CD4-positive, alpha-beta T cell (primary cell): Measurements from ENCODE around the gene PPP1R13L. TPM values are rescaled to one million over a fixed set of nuclear protein-coding genes. Genes with fewer than 3 reads are reported as not detected.

Source experiments
- ATAC-seq: fragments of 200-7000 bp; cut with Tn5 transposase; one replicate; pipeline ENCODE4 v1.10.0; 2022; ENCODE audit warnings: mild to moderate bottlenecking; ENCODE audit not compliant: poor library complexity
- CTCF ChIA-PET: fragments of 350-600 bp; sonication (Branson Sonifier 250); formaldehyde crosslinking; loops from one replicate; lab custom pipeline; 2021; ENCODE audit warnings: antibody characterized with exemption, inconsistent platforms; lab: Charles Lee
- POLR2A ChIA-PET: fragments of 350-600 bp; sonication (Branson Sonifier 250); formaldehyde crosslinking; loops from one replicate; lab custom pipeline; 2021; ENCODE audit warnings: antibody characterized with exemption, inconsistent platforms; lab: Charles Lee
- DNase-seq, 14 experiments: peaks; one replicate each; pipeline ENCODE4 v3.0.0-alpha.2; 2013 to 2020; ENCODE audit warnings: mixed read lengths in 2 of 14
- H3K27ac ChIP-seq, 2 donors: one replicate each; pipeline versions ENCODE4 v1.5.1 to v1.7.0; 2013; ENCODE audit warnings: low read length in 2 of 2, low read depth in 1 of 2, mild to moderate bottlenecking in 1 of 2
- H3K27me3 ChIP-seq, 2 experiments: 1 replicate in 1 of 2; 2 replicates in 1 of 2; pipeline versions ENCODE4 v1.6.1 to v1.7.0; 2013; ENCODE audit warnings: low read length in 2 of 2, control low read depth in 1 of 2, mild to moderate bottlenecking in 1 of 2, moderate library complexity in 1 of 2; ENCODE audit not compliant: insufficient read depth in 2 of 2, control insufficient read depth in 1 of 2
- H3K36me3 ChIP-seq: one replicate; pipeline ENCODE4 v1.6.1; 2013; ENCODE audit warnings: low read length, control low read depth; ENCODE audit not compliant: insufficient read depth
- H3K4me1 ChIP-seq: one replicate; pipeline ENCODE4 v1.6.1; 2013; ENCODE audit warnings: low read length, control low read depth; ENCODE audit not compliant: insufficient read depth
- H3K4me3 ChIP-seq: one replicate; pipeline ENCODE4 v1.5.1; 2013; ENCODE audit warnings: mild to moderate bottlenecking, low read length, moderate library complexity
- H3K9me3 ChIP-seq, 2 experiments: 1 replicate in 1 of 2; 2 replicates in 1 of 2; pipeline versions ENCODE4 v1.6.1 to v1.7.0; 2013; ENCODE audit warnings: low read length in 2 of 2, mild to moderate bottlenecking in 2 of 2, control low read depth in 1 of 2, moderate library complexity in 1 of 2; ENCODE audit not compliant: control insufficient read depth in 1 of 2, insufficient read depth in 1 of 2
- H3K27ac Mint-ChIP-seq: one replicate; pipeline ENCODE4 v1.8.0; 2020; ENCODE audit warnings: mixed read lengths
- H3K27me3 Mint-ChIP-seq: one replicate; pipeline ENCODE4 v1.8.0; 2021; ENCODE audit warnings: mixed read lengths
- H3K36me3 Mint-ChIP-seq: one replicate; pipeline ENCODE4 v1.8.0; 2021; ENCODE audit warnings: low read depth, mixed read lengths
- H3K4me1 Mint-ChIP-seq: one replicate; pipeline ENCODE4 v1.8.0; 2021; ENCODE audit warnings: low read depth, mixed read lengths
- H3K4me3 Mint-ChIP-seq: one replicate; pipeline ENCODE4 v1.8.0; 2020; ENCODE audit warnings: mild to moderate bottlenecking, mixed read lengths
- H3K9me3 Mint-ChIP-seq: one replicate; pipeline ENCODE4 v1.8.0; 2020; ENCODE audit warnings: mixed read lengths
- intact Hi-C, 2 experiments: fragments of 100-400 bp; cut with DNase I in 1 of 2; cut with micrococcal nuclease in 1 of 2; formaldehyde crosslinking; loops; one replicate each; pipeline versions ENCODE4 v1.15.1 to v1.9.0; 2023 to 2025; cut with DNase I, micrococcal nuclease
- total RNA-seq, 174 experiments: library from RNA in 2 of 174; stranded (reverse) in 2 of 174; gene quantifications; one replicate each; pipeline ENCODE4 v1.2.3 and lab custom pipeline; 2021 to 2026
- TF ChIP-seq, protein P1 (sequence below): fragments of 200-600 bp; IDR thresholded peaks from one replicate; pipeline ENCODE4 v1.8.0; 2022; ENCODE audit warnings: antibody characterized with exemption, mild to moderate bottlenecking

The PPP1R13L gene
- total RNA-seq, 2 experiments from 2014 or later: 1.5 to 3.7 TPM

DNA sequence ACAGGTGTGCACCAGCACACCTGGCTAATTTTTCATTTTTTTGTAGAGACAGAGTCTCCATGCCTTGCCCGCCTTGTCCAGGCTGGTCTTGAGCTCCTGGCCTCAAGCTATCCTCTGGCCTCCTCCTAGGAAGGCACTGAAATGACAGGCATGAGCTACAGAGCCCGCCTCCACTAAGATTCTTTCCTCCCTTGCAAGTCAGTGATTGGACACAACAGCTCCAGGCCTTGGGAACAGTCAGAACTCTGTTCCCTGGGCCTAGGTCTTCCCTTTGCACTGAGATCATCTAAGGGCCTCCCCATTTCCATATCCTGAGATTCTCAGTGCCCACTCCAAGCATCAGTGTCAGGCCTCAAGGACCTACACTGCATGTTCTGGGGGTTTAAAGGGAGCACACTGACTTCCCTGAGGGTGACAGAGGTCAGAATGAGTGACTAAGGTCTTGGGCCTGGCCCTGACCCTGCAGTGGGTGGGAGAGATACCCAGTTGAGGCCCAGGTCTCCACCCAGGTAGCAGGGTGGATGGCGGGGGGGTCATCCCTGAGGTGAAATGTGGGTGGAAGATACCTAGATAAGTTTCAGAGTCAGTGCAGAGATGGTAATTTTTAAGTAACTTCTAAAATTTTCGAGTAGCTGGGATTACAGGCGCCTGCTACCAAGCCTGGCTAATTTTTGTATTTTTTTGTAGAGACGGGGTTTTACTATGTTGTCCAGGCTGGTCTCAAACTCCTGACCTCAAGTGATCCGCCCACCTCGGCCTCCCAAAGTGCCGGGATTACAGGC, 36.2 kb upstream of the PPP1R13L start:
- no peaks in the 10 kb centered on the region for H3K27me3 Mint-ChIP-seq
- ChIA-PET CTCF (interaction anchor here (2.2 to 6.0 kb wide), 4 partner anchors 8 to 202 kb away, joined by 11 to 365 read pairs (median 62); no protein-coding TSS in a partner anchor), POLR2A (interaction anchor here (1.5 to 2.9 kb wide), 6 partner anchors 8 to 202 kb away, joined by 3 to 142 read pairs (median 12); partner anchors contain the start of gene RTN2)
- ATAC-seq: no peak
- H3K4me3 Mint-ChIP-seq: peak overlapping the region; percentile 80
- no peak for DNase-seq
- no peak overlapping the region for H3K27ac ChIP-seq
- peaks cover 49% of the 10 kb centered on the region for H3K4me1 ChIP-seq
- H3K4me3 ChIP-seq: no peak overlapping the region
- peak overlapping the region; percentile 63 for H3K27ac Mint-ChIP-seq
- H3K36me3 Mint-ChIP-seq: no peaks in the 10 kb centered on the region
- no peaks in the 10 kb centered on the region for H3K36me3 ChIP-seq
- H3K4me1 Mint-ChIP-seq: peaks cover 48% of the 10 kb centered on the region
- no peaks in the 10 kb centered on the region for H3K27me3 ChIP-seq
- no peaks in the 10 kb centered on the region for H3K9me3 Mint-ChIP-seq
- TF ChIP-seq, protein P1, sequence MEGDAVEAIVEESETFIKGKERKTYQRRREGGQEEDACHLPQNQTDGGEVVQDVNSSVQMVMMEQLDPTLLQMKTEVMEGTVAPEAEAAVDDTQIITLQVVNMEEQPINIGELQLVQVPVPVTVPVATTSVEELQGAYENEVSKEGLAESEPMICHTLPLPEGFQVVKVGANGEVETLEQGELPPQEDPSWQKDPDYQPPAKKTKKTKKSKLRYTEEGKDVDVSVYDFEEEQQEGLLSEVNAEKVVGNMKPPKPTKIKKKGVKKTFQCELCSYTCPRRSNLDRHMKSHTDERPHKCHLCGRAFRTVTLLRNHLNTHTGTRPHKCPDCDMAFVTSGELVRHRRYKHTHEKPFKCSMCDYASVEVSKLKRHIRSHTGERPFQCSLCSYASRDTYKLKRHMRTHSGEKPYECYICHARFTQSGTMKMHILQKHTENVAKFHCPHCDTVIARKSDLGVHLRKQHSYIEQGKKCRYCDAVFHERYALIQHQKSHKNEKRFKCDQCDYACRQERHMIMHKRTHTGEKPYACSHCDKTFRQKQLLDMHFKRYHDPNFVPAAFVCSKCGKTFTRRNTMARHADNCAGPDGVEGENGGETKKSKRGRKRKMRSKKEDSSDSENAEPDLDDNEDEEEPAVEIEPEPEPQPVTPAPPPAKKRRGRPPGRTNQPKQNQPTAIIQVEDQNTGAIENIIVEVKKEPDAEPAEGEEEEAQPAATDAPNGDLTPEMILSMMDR: no peak
- H3K9me3 ChIP-seq: no peaks in the 10 kb centered on the region
- intact Hi-C loops: loop anchor here in 1 of 2 experiments (5.0 kb wide), 1 partner anchor 201 kb away; no protein-coding TSS in a partner anchor

DNA sequence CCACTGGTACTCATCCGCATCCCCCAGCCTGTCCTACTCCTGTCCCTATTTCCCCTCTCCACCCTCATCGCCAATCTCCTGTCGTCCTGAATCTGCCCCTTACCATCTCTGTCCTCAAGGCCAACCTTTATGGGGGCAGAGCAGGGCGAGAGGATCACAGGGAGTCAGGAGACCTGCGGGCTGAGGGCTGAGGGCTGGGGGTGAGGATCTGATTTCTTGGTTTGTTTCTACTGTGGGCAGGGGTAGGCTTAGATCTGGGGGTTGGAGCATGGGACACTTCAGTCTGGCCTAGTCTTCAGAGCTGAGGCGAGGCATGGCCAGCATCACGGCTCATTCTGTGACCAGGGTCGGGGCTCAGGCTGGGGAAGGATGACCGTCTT, 35.4 kb upstream of the PPP1R13L start:
- TF ChIP-seq, protein P1: no peak
- ChIA-PET CTCF (interaction anchor here (1.2 to 6.0 kb wide), 21 partner anchors 9 to 252 kb away, joined by 3 to 365 read pairs (median 13); partner anchors contain the start of genes ERCC1, FOSB, GIPR and PPP1R13L), POLR2A (interaction anchor here (0.6 to 2.9 kb wide), 14 partner anchors 9 to 237 kb away, joined by 3 to 142 read pairs (median 6); partner anchors contain the start of genes FOSB and RTN2)
- peak overlapping the region; percentile 37 for H3K4me3 ChIP-seq
- no peaks in the 10 kb centered on the region for H3K27me3 ChIP-seq
- H3K27me3 Mint-ChIP-seq: no peaks in the 10 kb centered on the region
- DNase-seq: no peak
- no peaks in the 10 kb centered on the region for H3K9me3 ChIP-seq
- ATAC-seq: no peak
- peaks cover 42% of the 10 kb centered on the region for H3K4me1 Mint-ChIP-seq
- no peaks in the 10 kb centered on the region for H3K36me3 ChIP-seq
- H3K27ac Mint-ChIP-seq: peak overlapping the region; percentile 63
- intact Hi-C loops: loop anchor here in 1 of 2 experiments (5.0 kb wide), 1 partner anchor 202 kb away; no protein-coding TSS in a partner anchor
- H3K4me1 ChIP-seq: peaks cover 46% of the 10 kb centered on the region
- H3K4me3 Mint-ChIP-seq: peak overlapping the region; percentile 80
- no peaks in the 10 kb centered on the region for H3K36me3 Mint-ChIP-seq
- peak overlapping the region; percentile 52 to 65 for H3K27ac ChIP-seq
- H3K9me3 Mint-ChIP-seq: no peaks in the 10 kb centered on the region

DNA sequence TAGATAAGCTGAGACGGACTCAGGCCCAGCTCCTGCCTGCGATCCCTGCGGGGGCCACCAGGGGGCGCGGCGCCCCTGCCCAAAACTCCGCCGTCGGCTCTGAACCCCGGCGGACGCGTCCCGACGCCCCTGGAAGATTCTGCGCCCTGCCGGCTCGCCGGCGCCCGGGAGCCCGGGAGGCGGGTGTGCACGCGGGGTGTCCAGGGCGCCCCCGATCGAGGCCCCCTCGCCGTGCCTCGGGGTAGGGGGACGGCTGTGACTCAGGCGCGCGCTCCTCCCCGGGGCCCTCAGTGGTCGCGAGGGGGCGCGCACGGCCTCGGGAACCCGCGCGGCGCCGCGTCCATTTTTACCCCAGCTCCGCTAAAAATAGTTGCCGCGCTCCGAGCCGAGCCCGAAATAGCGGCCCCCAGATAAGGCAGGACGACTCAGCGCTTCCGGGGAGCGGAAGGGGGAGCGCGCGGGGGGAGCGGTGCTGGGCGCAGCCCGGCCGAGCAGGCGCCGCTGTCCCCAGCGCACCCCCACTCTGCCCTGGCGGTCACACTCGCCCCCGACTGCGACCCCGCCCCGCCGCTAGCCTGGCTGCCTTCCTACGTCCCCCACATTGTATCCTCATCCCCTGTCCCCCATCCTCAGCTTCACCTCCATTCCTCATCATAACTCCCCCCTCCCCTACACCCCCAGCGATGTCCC, 34.8 kb upstream of the PPP1R13L start:
- H3K4me3 ChIP-seq: peak overlapping the region; percentile 37

More for the DNA sequence above, 34.8 kb upstream of the PPP1R13L start:
- Histone ChIP-seq H3K27ac (peak overlapping the region; percentile 52 to 65), H3K27me3 (no peaks in the 10 kb centered on the region), H3K36me3 (no peaks in the 10 kb centered on the region), H3K4me1 (peaks cover 40% of the 10 kb centered on the region), H3K9me3 (no peaks in the 10 kb centered on the region)
- TF ChIP-seq, protein P1: peak; percentile 100
- H3K4me3 Mint-ChIP-seq: peak overlapping the region; percentile 80
- intact Hi-C loops: loop anchor here (1.0 to 5.0 kb wide), 3 partner anchors 15 to 203 kb away; no protein-coding TSS in a partner anchor
- DNase-seq (peak; percentile 74 to 93 (median 82)), ATAC-seq (peak; percentile 66)
- ChIA-PET CTCF (interaction anchor here (0.6 to 6.0 kb wide), 32 partner anchors 9 to 348 kb away, joined by 3 to 365 read pairs (median 7); partner anchors contain the start of genes DMPK, ERCC1, FOSB and GIPR), POLR2A (interaction anchor here (0.6 to 2.9 kb wide), 15 partner anchors 10 to 252 kb away, joined by 3 to 142 read pairs (median 5); partner anchors contain the start of genes FOSB, RTN2 and SNRPD2)
- H3K27me3 Mint-ChIP-seq: no peaks in the 10 kb centered on the region
- H3K9me3 Mint-ChIP-seq: no peaks in the 10 kb centered on the region
- peak overlapping the region; percentile 63 for H3K27ac Mint-ChIP-seq
- H3K4me1 Mint-ChIP-seq: peaks cover 37% of the 10 kb centered on the region
- H3K36me3 Mint-ChIP-seq: no peaks in the 10 kb centered on the region
